Measurements from ENCODE around the gene GRWD1. TPM values are rescaled to one million over a fixed set of nuclear protein-coding genes. Genes with fewer than 3 reads are reported as not detected.
A peak's percentile ranks its signal among the peaks of the same experiment; 100 is the strongest.

Gene GRWD1
- total and polyA plus RNA-seq, 2 of the 13 experiments (the other 11 are each of a cell fraction or from before 2014, with no cell fraction given) = 10.8 to 46.6 TPM

DNA sequence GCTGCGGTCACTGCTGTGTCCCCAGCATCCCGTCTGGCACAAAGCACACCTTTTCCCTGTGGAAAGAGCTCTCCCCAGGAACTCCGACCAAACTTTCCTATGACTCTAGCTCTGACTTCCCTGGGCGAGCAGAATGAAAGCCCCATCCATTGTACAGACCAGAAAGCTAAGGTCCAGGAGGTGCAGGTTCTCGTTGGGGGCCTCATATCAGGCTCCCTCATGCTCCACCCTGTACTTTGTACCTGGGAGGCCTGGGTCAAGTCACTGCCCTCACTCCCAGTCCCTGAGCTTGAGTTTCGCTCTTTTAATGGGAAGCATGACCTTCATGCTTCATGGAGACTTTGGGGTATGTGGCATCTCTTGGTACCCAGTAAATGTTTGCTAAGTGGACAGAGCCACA, 41.8 kb downstream of the GRWD1 start (continued):
- TF ChIP-seq ZNF33A (CRISPR knock-in tag; IDR thresholded peaks at IDR 0.05; ENCODE audit: borderline replicate concordance) (no peak), GATAD2A (CRISPR knock-in tag; IDR thresholded peaks at IDR 0.05) (peak; percentile 36; the same call in 1 of the 2 replicates), IKZF4 (CRISPR knock-in tag; IDR thresholded peaks at IDR 0.05; ENCODE audit: borderline replicate concordance, low read depth, not compliant biosample characterization) (no peak), ZNF205 (CRISPR knock-in tag; IDR thresholded peaks at IDR 0.05) (no peak), SALL1 (CRISPR knock-in tag; IDR thresholded peaks at IDR 0.05) (0 out of 2 replicates have a peak, but pooled peaks have one; percentile 21)
- TF ChIP-seq, protein P1, sequence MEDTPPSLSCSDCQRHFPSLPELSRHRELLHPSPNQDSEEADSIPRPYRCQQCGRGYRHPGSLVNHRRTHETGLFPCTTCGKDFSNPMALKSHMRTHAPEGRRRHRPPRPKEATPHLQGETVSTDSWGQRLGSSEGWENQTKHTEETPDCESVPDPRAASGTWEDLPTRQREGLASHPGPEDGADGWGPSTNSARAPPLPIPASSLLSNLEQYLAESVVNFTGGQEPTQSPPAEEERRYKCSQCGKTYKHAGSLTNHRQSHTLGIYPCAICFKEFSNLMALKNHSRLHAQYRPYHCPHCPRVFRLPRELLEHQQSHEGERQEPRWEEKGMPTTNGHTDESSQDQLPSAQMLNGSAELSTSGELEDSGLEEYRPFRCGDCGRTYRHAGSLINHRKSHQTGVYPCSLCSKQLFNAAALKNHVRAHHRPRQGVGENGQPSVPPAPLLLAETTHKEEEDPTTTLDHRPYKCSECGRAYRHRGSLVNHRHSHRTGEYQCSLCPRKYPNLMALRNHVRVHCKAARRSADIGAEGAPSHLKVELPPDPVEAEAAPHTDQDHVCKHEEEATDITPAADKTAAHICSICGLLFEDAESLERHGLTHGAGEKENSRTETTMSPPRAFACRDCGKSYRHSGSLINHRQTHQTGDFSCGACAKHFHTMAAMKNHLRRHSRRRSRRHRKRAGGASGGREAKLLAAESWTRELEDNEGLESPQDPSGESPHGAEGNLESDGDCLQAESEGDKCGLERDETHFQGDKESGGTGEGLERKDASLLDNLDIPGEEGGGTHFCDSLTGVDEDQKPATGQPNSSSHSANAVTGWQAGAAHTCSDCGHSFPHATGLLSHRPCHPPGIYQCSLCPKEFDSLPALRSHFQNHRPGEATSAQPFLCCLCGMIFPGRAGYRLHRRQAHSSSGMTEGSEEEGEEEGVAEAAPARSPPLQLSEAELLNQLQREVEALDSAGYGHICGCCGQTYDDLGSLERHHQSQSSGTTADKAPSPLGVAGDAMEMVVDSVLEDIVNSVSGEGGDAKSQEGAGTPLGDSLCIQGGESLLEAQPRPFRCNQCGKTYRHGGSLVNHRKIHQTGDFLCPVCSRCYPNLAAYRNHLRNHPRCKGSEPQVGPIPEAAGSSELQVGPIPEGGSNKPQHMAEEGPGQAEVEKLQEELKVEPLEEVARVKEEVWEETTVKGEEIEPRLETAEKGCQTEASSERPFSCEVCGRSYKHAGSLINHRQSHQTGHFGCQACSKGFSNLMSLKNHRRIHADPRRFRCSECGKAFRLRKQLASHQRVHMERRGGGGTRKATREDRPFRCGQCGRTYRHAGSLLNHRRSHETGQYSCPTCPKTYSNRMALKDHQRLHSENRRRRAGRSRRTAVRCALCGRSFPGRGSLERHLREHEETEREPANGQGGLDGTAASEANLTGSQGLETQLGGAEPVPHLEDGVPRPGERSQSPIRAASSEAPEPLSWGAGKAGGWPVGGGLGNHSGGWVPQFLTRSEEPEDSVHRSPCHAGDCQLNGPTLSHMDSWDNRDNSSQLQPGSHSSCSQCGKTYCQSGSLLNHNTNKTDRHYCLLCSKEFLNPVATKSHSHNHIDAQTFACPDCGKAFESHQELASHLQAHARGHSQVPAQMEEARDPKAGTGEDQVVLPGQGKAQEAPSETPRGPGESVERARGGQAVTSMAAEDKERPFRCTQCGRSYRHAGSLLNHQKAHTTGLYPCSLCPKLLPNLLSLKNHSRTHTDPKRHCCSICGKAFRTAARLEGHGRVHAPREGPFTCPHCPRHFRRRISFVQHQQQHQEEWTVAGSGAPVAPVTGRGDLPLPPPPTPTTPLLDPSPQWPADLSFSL (CRISPR knock-in tag; IDR thresholded peaks at IDR 0.05) = no peak

GRCh38 chr19:48487948-48488347, 42.2 kb downstream of the GRWD1 start:
- ChIA-PET POLR2A (interaction anchor here (0.6 to 2.1 kb wide), 9 partner anchors 9 to 131 kb away, joined by 3 to 11 read pairs (median 6); partner anchors contain the start of genes RPL18, SPHK2, SYNGR4 and TMEM143), CTCF (ENCODE audit: low intra/inter-chr PET ratio, low total read pairs) (interaction anchor here (1.5 kb wide), 1 partner anchor 96 kb away, joined by 6 read pairs; no protein-coding TSS in a partner anchor)
- Histone ChIP-seq H3K4me3 (replicated peaks in 1 of 3; ENCODE audit: insufficient read depth in 1 of 3, low read depth in 2 of 3, low read length in 3 of 3) (peak overlapping the region in 1 of 3 experiments; percentile 27; a peak in 1 of 6 replicates), H3K4me1 (ENCODE audit: insufficient read depth, low read length) (peaks cover 44% of the 10 kb centered on the region), H3K27ac (ENCODE audit: extremely low read length, insufficient read depth, low read length) (no peak overlapping the region), H3K36me3 (replicated peaks in 1 of 2; ENCODE audit: control insufficient read depth in 1 of 2, insufficient read depth in 2 of 2, low read length in 2 of 2) (no peaks in the 10 kb centered on the region), H3K27me3 (ENCODE audit: control insufficient read depth in 1 of 2, insufficient read depth in 2 of 2, low read length in 2 of 2) (no peaks in the 10 kb centered on the region), H3K9ac (ENCODE audit: insufficient read depth, low read depth, low read length) (no peak overlapping the region; the same call in 1 of the 2 replicates), H4K20me1 (ENCODE audit: insufficient read depth, low read length) (no peaks in the 10 kb centered on the region), H3K9me3 (ENCODE audit: low read length) (no peaks in the 10 kb centered on the region), H3K79me2 (ENCODE audit: insufficient read depth, low read length) (no peaks in the 10 kb centered on the region), H3K4me2 (ENCODE audit: low read depth, low read length) (peak overlapping the region; percentile 67), H2AFZ (ENCODE audit: low read length) (no peak overlapping the region)
- in situ Hi-C loops (cut with HindIII; ENCODE audit: extremely low pct_ligation_motif_present, low pct_unique_long_range_greater_than_20kb) = no loop called here
- DNase-seq (ENCODE audit: low spot score) (peak; percentile 37), ATAC-seq (peak; percentile 12), FAIRE-seq (no peak)
- BruUV-seq (replicated peaks) = no TSS peak
- intact Hi-C loops (cut with micrococcal nuclease; ENCODE audit: unreplicated experiment) = no loop called here
- 20% methylated on average over 1 of the region's 8 CpGs for WGBS (ENCODE audit: low lambda C conversion rate)
- 0 out of 2 replicates have a peak, but pooled peaks have one; percentile 59 for TF ChIP-seq HNRNPL (IDR thresholded peaks at IDR 0.05; ENCODE audit: low read depth, low read length)
- TF ChIP-seq ZNF747 (CRISPR knock-in tag; IDR thresholded peaks at IDR 0.05; ENCODE audit: borderline replicate concordance) = no peak
- TF ChIP-seq, protein P2, sequence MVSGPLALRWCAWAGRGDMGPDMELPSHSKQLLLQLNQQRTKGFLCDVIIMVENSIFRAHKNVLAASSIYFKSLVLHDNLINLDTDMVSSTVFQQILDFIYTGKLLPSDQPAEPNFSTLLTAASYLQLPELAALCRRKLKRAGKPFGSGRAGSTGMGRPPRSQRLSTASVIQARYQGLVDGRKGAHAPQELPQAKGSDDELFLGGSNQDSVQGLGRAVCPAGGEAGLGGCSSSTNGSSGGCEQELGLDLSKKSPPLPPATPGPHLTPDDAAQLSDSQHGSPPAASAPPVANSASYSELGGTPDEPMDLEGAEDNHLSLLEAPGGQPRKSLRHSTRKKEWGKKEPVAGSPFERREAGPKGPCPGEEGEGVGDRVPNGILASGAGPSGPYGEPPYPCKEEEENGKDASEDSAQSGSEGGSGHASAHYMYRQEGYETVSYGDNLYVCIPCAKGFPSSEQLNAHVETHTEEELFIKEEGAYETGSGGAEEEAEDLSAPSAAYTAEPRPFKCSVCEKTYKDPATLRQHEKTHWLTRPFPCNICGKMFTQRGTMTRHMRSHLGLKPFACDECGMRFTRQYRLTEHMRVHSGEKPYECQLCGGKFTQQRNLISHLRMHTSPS (CRISPR knock-in tag; IDR thresholded peaks at IDR 0.05; ENCODE audit: low read depth) = peak; percentile 62
- no peak for TF ChIP-seq STAT5B (CRISPR knock-in tag; IDR thresholded peaks at IDR 0.05)

Data from HepG2 (cell line).